Stomach (tissue), 19 donors: Measurements from ENCODE around the gene ZCWPW2. TPM values are rescaled to one million over a fixed set of nuclear protein-coding genes. Genes with fewer than 3 reads are reported as not detected.
A peak's percentile ranks its signal among the peaks of the same experiment; 100 is the strongest.

Experiments
- DNase-seq, 2 donors: peaks; one replicate each; pipeline versions ENCODE4 v3.0.0 to v3.0.0-alpha.2; 2013 to 2019
- H3K27ac ChIP-seq, 5 donors: fragments of 200-600 bp in 4 of 5; sonication (generic) in 4 of 5; one replicate each; pipeline ENCODE4 v1.5.1; 2013 to 2019; ENCODE audit warnings: mild to moderate bottlenecking in 1 of 5, moderate library complexity in 1 of 5
- H3K27me3 ChIP-seq, 3 donors: fragments of 200-600 bp; sonication (generic); one replicate each; pipeline ENCODE4 v1.5.1; 2017 to 2019; ENCODE audit warnings: mixed run types in 1 of 3
- H3K36me3 ChIP-seq, 4 donors: fragments of 200-600 bp; sonication (generic); 1 replicate in 3 of 4; 2 replicates in 1 of 4; pipeline ENCODE4 v1.5.1; 2016 to 2019
- H3K4me1 ChIP-seq, 4 donors: fragments of 200-600 bp; sonication (generic); one replicate each; pipeline ENCODE4 v1.5.1; 2016 to 2019
- H3K4me3 ChIP-seq, 4 donors: fragments of 200-600 bp; sonication (generic) in 3 of 4; one replicate each; pipeline ENCODE4 v1.5.1; 2016 to 2019; ENCODE audit warnings: mild to moderate bottlenecking in 1 of 4
- H3K9me3 ChIP-seq, 4 donors: fragments of 200-600 bp; sonication (generic); one replicate each; pipeline ENCODE4 v1.5.1; 2016 to 2019
- EP300 ChIP-seq: sonication (generic); formaldehyde crosslinking; IDR thresholded peaks from one replicate; pipeline ENCODE4 v1.6.1; 2017; ENCODE audit warnings: antibody characterized with exemption
- POLR2A ChIP-seq, 4 donors: fragments of 450-650 bp; IDR thresholded peaks; one replicate each; pipeline ENCODE4 v1.6.1; 2016; ENCODE audit warnings: antibody characterized with exemption in 4 of 4, control low read depth in 2 of 4, mild to moderate bottlenecking in 1 of 4, moderate library complexity in 1 of 4
- POLR2AphosphoS5 ChIP-seq, 3 donors: sonication (generic); formaldehyde crosslinking; IDR thresholded peaks; one replicate each; pipeline ENCODE4 v1.6.1; 2016; ENCODE audit warnings: antibody characterized with exemption in 3 of 3
- WGBS, 5 donors: extraction: QIAGEN DNeasy Blood & Tissue Kit in 3 of 5; methylation state at CpG; one replicate each; pipeline versions ENCODE4 v1.1.5 to v1.1.7; 2013 to 2018; 5-methylcytosine and 5-hydroxymethylcytosine counted together
- intact Hi-C: fragments of 100-400 bp; cut with DNase I; formaldehyde crosslinking; loops from one replicate; pipeline ENCODE4 v1.15.1; 2023; ENCODE audit warnings: low total_unique reads
- long read RNA-seq, 10 donors: transcript quantifications; one replicate each; lab custom pipeline, GENCODE V29; 2026
- polyA plus RNA-seq, 3 donors: library from polyadenylated mRNA; stranded (reverse); fragments of 200-250 nt; gene quantifications; one replicate each; pipeline ENCODE4 v1.2.3, GENCODE V29; 2013
- total RNA-seq, 5 donors: library from RNA; depleted of rRNA; stranded (reverse); fragments of >200 nt; gene quantifications; one replicate each; pipeline versions ENCODE4 v1.1.0 to v1.2.3, GENCODE V29; 2014 to 2016
- TF ChIP-seq, protein P1 (sequence below), 7 experiments: fragments of 450-650 bp in 4 of 7; fragments of 200-600 bp in 3 of 7; sonication (generic) in 3 of 7; IDR thresholded peaks; one replicate each; pipeline ENCODE4 v1.5.1; 2016 to 2019; ENCODE audit warnings: antibody characterized with exemption in 7 of 7, control low read depth in 2 of 7, mild to moderate bottlenecking in 1 of 7
- donor health status: healthy with polysubstance abuse.
- donor health status: Bipolar disorder and iron deficiency.
- donor health status: healthy.

The ZCWPW2 gene, protein sequence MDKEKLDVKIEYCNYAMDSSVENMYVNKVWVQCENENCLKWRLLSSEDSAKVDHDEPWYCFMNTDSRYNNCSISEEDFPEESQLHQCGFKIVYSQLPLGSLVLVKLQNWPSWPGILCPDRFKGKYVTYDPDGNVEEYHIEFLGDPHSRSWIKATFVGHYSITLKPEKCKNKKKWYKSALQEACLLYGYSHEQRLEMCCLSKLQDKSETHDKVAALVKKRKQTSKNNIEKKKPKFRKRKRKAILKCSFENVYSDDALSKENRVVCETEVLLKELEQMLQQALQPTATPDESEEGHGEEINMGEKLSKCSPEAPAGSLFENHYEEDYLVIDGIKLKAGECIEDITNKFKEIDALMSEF
- 1 to 10 TPM in 3 of 5 donors, under 1 TPM in 1, not detected in 1; 0.29 to 9.4 (median 1.7) TPM for total RNA-seq
- under 1 TPM; 0.61 to 0.88 (median 0.62) TPM for polyA plus RNA-seq
- long read RNA-seq, donor 1: 0 reads
- long read RNA-seq, donor 2: 0 reads
- long read RNA-seq, donor 3: 0 reads
- long read RNA-seq, donor 4: 0 reads
- long read RNA-seq, donor 5: 0 reads
- long read RNA-seq, donor 6: 0 reads
- long read RNA-seq, donor 7: 0 reads
- long read RNA-seq, donor 8: 0 reads
- long read RNA-seq, donor 9: 0 reads
- long read RNA-seq, donor 10: 0 reads

DNA sequence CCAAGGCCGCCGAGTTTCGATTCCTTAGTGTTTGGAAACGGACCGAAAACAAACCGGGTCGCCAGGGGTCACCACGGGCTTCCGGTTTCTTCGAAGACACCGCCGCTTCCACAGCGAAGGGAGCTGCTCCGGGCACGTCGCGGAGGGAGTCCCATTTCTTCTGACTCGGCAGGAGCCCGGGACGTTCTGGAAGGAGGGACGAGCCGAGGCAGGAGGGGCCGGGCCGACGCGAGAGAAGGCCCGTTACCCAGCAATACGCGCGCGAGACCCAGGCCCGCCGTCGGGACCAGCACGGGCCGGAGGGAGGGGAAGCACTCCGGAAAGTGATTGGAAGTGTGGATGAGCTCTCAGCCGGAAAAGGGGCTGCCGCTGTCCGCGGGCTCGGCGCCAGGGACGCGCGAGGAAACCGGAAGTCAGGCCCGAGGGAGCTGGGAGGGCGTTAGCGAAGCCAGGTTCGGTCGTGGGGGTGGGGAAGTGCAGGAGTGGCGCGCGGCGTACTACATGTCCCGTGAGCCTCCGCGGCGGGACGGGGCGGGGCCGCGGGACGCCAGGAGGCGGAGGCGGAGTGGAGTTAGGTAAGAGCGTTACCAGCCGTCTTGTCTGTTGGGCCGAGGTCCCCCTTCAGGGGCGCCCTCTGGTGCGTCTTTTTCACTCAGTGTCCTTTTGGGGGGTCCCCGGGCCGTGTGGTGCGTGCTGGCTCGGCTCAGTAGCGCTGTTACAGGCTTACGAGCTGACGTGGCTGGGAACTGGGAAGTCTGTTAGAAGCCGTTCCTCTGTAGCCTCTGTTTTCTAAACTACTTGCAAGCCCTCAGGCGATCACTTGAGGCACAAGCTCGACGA lies at the start of gene ZCWPW2, which contains the start of gene AZI2:
TSS of gene ZCWPW2 (plus strand) at position 93 of the 840 bp plus-strand sequence. CDS start 64,348 bp downstream, outside the sequence.
TSS of gene AZI2 (minus strand) at position 196 of the 840 bp plus-strand sequence. CDS start 8,207 bp downstream, outside the sequence.
- peaks cover 17 to 54% (median 35%) of the 10 kb centered on the region in 4 donors for H3K4me1 ChIP-seq
- WGBS, 5 donors: 0 to 1% (median 0%) methylated on average over 71 to 83 of the region's 83 CpGs
- intact Hi-C loops: no loop called here

DNA sequence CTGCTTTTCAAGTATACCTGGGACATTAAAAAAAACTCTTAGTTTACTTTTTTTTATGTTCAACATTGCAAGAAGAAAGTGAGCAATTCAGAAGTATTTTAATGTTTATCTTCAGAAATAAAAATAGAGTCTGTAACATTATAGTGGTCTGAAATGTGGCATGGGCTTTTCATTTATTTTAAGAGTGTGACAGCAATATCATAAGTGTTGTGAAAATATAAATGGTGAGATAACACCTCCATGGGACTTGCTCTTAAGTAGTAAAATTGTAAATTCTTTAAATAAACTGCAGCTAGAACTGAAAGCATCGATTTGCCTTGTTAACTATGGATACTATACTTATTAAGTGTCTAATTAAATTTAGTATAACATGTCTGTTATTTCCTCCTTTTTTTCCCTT lies 48.8 kb upstream of the ZCWPW2 start:
- 89 to 95% (median 95%) methylated on average over 1 of the region's 1 CpG for WGBS, 5 donors
- TF ChIP-seq POLR2A (IDR thresholded peaks at IDR 0.05) (no peak), POLR2AphosphoS5 (IDR thresholded peaks at IDR 0.05) (no peak), EP300 (no peak)
- TF ChIP-seq, protein P1, sequence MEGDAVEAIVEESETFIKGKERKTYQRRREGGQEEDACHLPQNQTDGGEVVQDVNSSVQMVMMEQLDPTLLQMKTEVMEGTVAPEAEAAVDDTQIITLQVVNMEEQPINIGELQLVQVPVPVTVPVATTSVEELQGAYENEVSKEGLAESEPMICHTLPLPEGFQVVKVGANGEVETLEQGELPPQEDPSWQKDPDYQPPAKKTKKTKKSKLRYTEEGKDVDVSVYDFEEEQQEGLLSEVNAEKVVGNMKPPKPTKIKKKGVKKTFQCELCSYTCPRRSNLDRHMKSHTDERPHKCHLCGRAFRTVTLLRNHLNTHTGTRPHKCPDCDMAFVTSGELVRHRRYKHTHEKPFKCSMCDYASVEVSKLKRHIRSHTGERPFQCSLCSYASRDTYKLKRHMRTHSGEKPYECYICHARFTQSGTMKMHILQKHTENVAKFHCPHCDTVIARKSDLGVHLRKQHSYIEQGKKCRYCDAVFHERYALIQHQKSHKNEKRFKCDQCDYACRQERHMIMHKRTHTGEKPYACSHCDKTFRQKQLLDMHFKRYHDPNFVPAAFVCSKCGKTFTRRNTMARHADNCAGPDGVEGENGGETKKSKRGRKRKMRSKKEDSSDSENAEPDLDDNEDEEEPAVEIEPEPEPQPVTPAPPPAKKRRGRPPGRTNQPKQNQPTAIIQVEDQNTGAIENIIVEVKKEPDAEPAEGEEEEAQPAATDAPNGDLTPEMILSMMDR (IDR thresholded peaks at IDR 0.05): no peak
- no peak for DNase-seq

More for the DNA sequence above, at the start of gene ZCWPW2, which contains the start of gene AZI2:
- Histone ChIP-seq H3K27ac (peak within 1 kb of the TSS; percentile 97 to 100 (median 99)), H3K4me3 (peak within 1 kb of the TSS; percentile 63 to 78 (median 72)), H3K27me3 (no peaks in the 10 kb centered on the region), H3K9me3 (peaks cover 0 to 22% (median 8%) of the 10 kb centered on the region in 4 donors), H3K36me3 (peaks cover 4 to 22% (median 8%) of the 10 kb centered on the region in 4 donors)
- no peak for TF ChIP-seq EP300
- TF ChIP-seq POLR2AphosphoS5 (IDR thresholded peaks at IDR 0.05): peak; percentile 87 to 93 (median 90)
- TF ChIP-seq POLR2A (IDR thresholded peaks at IDR 0.05): peak in 2 of 4 donors; percentile 13 to 69
- TF ChIP-seq, protein P1 (IDR thresholded peaks at IDR 0.05): peak in 1 of 7 experiments; percentile 22
- peak; percentile 96 to 99 for DNase-seq

DNA sequence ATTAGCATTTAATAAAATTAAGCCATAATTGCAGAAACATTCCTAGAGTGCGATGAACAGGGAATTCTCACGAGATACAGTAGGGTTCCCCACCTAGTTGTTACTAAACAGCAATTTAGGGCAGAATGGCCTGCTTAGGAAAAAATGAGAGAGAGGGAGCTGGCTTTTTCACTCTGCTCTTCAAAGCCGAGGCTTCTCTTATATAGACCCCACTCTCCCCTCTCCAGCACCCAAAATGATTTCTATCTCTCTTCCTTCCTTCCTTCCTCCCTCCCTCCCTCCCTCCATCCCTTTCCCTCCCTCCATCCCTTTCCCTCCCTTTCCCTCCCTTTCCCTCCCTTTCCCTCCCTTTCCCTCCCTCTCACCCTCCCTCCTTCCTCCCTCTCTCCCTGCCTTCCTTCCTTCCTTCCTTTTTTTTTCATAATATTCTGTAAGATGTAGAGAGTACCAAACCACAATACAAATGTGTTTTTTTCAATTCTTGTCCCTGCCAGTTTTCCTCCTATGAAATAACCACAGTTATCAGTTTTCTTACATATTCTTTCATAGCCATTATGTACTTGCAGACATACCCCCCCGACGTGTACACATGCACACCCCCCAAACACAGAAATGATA lies 48.1 kb upstream of the ZCWPW2 start:
- TF ChIP-seq POLR2AphosphoS5 (IDR thresholded peaks at IDR 0.05) (no peak), EP300 (no peak), POLR2A (IDR thresholded peaks at IDR 0.05) (no peak)
- TF ChIP-seq, protein P1 (IDR thresholded peaks at IDR 0.05): no peak
- no peak for DNase-seq
- 75 to 88% (median 77%) methylated on average over 5 of the region's 5 CpGs for WGBS, 5 donors
- intact Hi-C loops: no loop called here
- Histone ChIP-seq H3K4me3 (no peak overlapping the region), H3K4me1 (peaks cover 0 to 10% (median 0%) of the 10 kb centered on the region in 4 donors), H3K36me3 (no peaks in the 10 kb centered on the region), H3K27ac (no peak overlapping the region), H3K9me3 (no peaks in the 10 kb centered on the region), H3K27me3 (no peaks in the 10 kb centered on the region)

More for the DNA sequence above, 48.8 kb upstream of the ZCWPW2 start:
- Histone ChIP-seq H3K4me1 (peaks cover 0 to 12% (median 0%) of the 10 kb centered on the region in 4 donors), H3K27ac (no peak overlapping the region), H3K27me3 (no peaks in the 10 kb centered on the region), H3K4me3 (no peak overlapping the region), H3K36me3 (no peaks in the 10 kb centered on the region), H3K9me3 (no peaks in the 10 kb centered on the region)
- intact Hi-C loops: no loop called here
